ENCODE measurements around the gene SCN4A.
A peak's percentile ranks its signal among the peaks of the same experiment; 100 is the strongest.

The SCN4A gene

GRCh38 chr17:64001763-64002529 is 29.2 kb upstream of the SCN4A start:
- no peak for DNase-seq (ENCODE audit: low spot score)

- DNase-seq (ENCODE audit: low spot score): no peak
Measured at GRCh38 chr17:64001091-64001579, 28.4 kb upstream of the SCN4A start.

GRCh38 chr17:63999680-64000531 is 27.2 kb upstream of the SCN4A start:
- no peak for DNase-seq (ENCODE audit: low spot score)

- no peak for DNase-seq (ENCODE audit: low spot score)
Measured at GRCh38 chr17:63998721-63999679, 26.3 kb upstream of the SCN4A start.

GRCh38 chr17:63998050-63998720 is 25.5 kb upstream of the SCN4A start, which contains the start of gene PRR29:
TSS of gene PRR29 (plus strand) at chr17:63998351. CDS start at chr17:63998365, 14 bp downstream.
- peak; percentile 82 for DNase-seq (ENCODE audit: low spot score)

GRCh38 chr17:63997341-63998048 is 24.8 kb upstream of the SCN4A start:
- no peak for DNase-seq (ENCODE audit: low spot score)

- DNase-seq (ENCODE audit: low spot score): no peak
Measured at GRCh38 chr17:63996430-63997182, 23.9 kb upstream of the SCN4A start.

- DNase-seq (ENCODE audit: low spot score): no peak
Measured at GRCh38 chr17:63995626-63996025, 22.9 kb upstream of the SCN4A start.

- no peak for DNase-seq (ENCODE audit: low spot score)
Measured at GRCh38 chr17:63993368-63993985, 20.8 kb upstream of the SCN4A start.

- DNase-seq (ENCODE audit: low spot score): no peak
Measured at GRCh38 chr17:63991611-63992010, 18.9 kb upstream of the SCN4A start.

GRCh38 chr17:63989622-63990345 is 17.1 kb upstream of the SCN4A start:
- no peak for DNase-seq (ENCODE audit: low spot score)

- no peak for DNase-seq (ENCODE audit: low spot score)
Measured at GRCh38 chr17:63988741-63989621, 16.3 kb upstream of the SCN4A start.

GRCh38 chr17:63988127-63988478 is 15.4 kb upstream of the SCN4A start:
- no peak for DNase-seq (ENCODE audit: low spot score)

GRCh38 chr17:63987221-63988126 is 14.8 kb upstream of the SCN4A start:
- no peak for DNase-seq (ENCODE audit: low spot score)

GRCh38 chr17:63986821-63987220 is 14.1 kb upstream of the SCN4A start:
- DNase-seq (ENCODE audit: low spot score): no peak

GRCh38 chr17:63985387-63986140 is 12.8 kb upstream of the SCN4A start:
- DNase-seq (ENCODE audit: low spot score): no peak
